Measurements from ENCODE around the gene MAPKBP1. TPM values are rescaled to one million over a fixed set of nuclear protein-coding genes. Genes with fewer than 3 reads are reported as not detected.
A peak's percentile ranks its signal among the peaks of the same experiment; 100 is the strongest.

MAPKBP1 gene
- total and polyA plus RNA-seq, 9 donors: 10.6 to 46.9 (median 38.9) TPM

DNA sequence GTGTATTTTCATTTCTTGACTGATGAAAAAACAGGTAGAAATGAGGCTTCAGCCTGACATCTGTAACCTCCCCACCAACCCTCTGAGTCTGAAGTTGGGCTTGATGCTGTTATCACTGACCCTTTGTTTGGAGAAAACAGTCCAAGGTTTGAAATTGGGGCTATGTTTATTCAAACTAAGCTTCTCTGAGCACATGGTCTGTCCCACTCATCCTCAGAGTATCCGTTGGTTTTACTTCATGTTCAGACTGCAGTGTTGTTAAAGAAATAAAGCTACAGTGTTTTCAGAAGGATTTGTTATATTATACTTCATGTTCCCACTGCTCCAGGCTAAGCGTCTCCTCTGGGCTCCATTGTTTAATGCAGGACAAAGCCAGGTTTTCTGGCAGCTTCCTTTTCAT lies 6.0 kb downstream of the MAPKBP1 start:
- no peak for DNase-seq
- peak overlapping the region in 1 of 2 donors; percentile 39 for H3K27ac ChIP-seq
- WGBS, 3 donors: 4 to 17% (median 13%) methylated on average over 2 of the region's 2 CpGs
- peaks cover 31% of the 10 kb centered on the region for H3K4me1 ChIP-seq (ENCODE audit: insufficient read depth)
- no peaks in the 10 kb centered on the region for H3K36me3 ChIP-seq
- TF ChIP-seq EP300 (IDR thresholded peaks at IDR 0.05): no peak
- H3K9me3 ChIP-seq: no peaks in the 10 kb centered on the region
- no peaks in the 10 kb centered on the region for H3K27me3 ChIP-seq
- intact Hi-C loops (cut with DNase I): no loop called here
- H3K4me3 ChIP-seq: no peak overlapping the region

DNA sequence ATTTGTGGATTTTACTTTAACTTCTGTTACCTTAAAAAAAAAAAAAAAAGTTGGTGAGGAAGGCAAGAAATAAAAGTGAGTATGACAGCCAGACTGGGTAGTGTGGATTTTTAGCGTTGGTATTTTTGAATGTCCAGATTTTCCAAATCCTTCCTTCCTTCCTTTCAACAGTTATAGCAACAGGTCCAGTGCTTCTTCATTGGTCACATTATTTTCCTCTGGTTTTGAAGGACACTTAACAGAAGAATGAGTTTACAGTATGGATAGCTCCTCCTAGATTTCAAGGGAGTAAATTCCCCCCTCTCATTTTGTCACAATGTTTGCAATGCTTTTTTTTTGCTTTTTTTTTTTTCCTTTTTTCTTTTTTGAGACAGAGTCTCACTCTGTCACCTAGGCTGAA lies 6.4 kb downstream of the MAPKBP1 start:
- H3K4me1 ChIP-seq (ENCODE audit: insufficient read depth): peaks cover 27% of the 10 kb centered on the region

DNA sequence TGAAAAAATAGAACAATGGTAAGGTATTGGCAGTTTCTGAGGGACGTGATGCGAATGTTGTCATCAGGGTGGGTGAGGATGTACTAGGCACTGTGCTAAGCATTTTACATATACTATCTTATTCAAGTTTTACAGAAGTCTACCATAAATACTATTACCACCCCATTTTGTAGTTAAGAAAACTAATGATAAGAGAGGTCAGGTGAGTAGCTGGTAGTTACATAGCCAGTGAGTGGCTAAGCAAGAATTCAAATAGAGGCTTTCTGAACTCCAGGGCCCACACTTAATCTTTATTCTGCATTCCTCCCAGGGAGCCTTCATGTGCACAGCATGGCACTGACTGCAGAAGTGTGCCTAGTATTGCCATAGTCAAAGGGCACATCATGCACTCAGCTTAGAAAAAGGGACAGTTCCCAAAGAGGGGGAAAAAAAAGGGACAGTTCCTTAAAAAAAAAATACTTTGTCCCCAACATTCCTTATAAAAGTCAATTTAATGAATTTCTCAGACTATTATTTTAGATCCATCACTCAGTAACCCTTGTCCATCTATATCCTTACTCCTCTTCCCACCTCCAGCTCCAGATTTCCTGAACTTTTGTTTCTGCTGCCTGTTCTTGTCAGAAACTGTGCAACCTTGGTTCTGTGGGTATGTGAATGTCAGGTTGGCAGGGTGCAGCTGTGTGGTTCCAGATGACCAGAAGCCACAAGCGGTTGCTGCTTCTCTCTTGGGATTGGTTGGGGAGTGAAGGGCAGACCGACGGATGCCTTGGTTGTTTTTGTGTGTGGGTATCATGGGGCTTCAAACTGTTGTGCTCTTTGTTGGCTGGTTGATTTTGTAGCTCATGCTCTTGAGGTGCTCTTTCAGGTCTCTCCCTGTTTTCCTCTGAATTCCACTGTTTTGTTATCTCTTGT lies 8.3 kb downstream of the MAPKBP1 start:
- H3K27ac ChIP-seq: no peak overlapping the region
- intact Hi-C loops (cut with DNase I): no loop called here
- DNase-seq: no peak
- H3K4me3 ChIP-seq: no peak overlapping the region
- TF ChIP-seq EP300 (IDR thresholded peaks at IDR 0.05) (no peak), POLR2A (IDR thresholded peaks at IDR 0.05) (no peak)
- TF ChIP-seq, protein P1, sequence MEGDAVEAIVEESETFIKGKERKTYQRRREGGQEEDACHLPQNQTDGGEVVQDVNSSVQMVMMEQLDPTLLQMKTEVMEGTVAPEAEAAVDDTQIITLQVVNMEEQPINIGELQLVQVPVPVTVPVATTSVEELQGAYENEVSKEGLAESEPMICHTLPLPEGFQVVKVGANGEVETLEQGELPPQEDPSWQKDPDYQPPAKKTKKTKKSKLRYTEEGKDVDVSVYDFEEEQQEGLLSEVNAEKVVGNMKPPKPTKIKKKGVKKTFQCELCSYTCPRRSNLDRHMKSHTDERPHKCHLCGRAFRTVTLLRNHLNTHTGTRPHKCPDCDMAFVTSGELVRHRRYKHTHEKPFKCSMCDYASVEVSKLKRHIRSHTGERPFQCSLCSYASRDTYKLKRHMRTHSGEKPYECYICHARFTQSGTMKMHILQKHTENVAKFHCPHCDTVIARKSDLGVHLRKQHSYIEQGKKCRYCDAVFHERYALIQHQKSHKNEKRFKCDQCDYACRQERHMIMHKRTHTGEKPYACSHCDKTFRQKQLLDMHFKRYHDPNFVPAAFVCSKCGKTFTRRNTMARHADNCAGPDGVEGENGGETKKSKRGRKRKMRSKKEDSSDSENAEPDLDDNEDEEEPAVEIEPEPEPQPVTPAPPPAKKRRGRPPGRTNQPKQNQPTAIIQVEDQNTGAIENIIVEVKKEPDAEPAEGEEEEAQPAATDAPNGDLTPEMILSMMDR (IDR thresholded peaks at IDR 0.05): no peak
- H3K4me1 ChIP-seq (ENCODE audit: insufficient read depth): peaks cover 15% of the 10 kb centered on the region
- H3K27me3 ChIP-seq: no peaks in the 10 kb centered on the region
- WGBS, 3 donors: 70 to 89% (median 72%) methylated on average over 5 of the region's 5 CpGs
- H3K9me3 ChIP-seq: no peaks in the 10 kb centered on the region
- H3K36me3 ChIP-seq: no peaks in the 10 kb centered on the region

More for the DNA sequence above, 6.4 kb downstream of the MAPKBP1 start:
- intact Hi-C loops (cut with DNase I): no loop called here
- TF ChIP-seq, protein P1 (IDR thresholded peaks at IDR 0.05): no peak
- TF ChIP-seq EP300 (IDR thresholded peaks at IDR 0.05): no peak
- Histone ChIP-seq H3K36me3 (no peaks in the 10 kb centered on the region), H3K9me3 (no peaks in the 10 kb centered on the region), H3K4me3 (no peak overlapping the region), H3K27me3 (no peaks in the 10 kb centered on the region), H3K27ac (no peak overlapping the region)
- DNase-seq: no peak
- 10 to 19% (median 17%) methylated on average over 1 of the region's 1 CpG for WGBS, 3 donors

DNA sequence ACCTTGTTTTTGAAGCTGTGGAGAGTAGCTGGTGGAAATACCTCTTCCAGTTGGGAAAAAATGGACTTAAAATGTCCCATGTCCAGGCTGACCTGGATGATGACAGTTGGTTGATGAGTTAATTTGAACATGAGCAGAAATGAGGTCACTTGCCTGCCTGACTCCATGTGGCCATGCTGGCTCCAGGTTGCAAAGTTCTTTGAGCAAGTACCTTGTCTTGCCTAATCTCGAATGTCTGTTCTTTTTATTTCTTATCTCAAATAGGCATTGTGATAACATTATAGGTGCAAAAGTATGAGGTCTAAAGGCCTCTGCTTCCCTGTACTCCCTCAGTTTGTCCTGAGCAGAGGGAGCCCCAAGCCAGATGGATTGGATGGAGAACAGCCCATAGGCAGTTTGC lies 9.0 kb downstream of the MAPKBP1 start:
- Histone ChIP-seq H3K4me1 (ENCODE audit: insufficient read depth) (peaks cover 15% of the 10 kb centered on the region), H3K9me3 (no peaks in the 10 kb centered on the region), H3K4me3 (no peak overlapping the region), H3K36me3 (no peaks in the 10 kb centered on the region), H3K27me3 (no peaks in the 10 kb centered on the region), H3K27ac (no peak overlapping the region)
- DNase-seq: no peak
- 46 to 74% (median 67%) methylated on average over 1 of the region's 1 CpG for WGBS, 3 donors
- intact Hi-C loops (cut with DNase I): no loop called here
- no peak for TF ChIP-seq POLR2A (IDR thresholded peaks at IDR 0.05)
- no peak for TF ChIP-seq EP300 (IDR thresholded peaks at IDR 0.05)
- TF ChIP-seq, protein P1 (IDR thresholded peaks at IDR 0.05): no peak

DNA sequence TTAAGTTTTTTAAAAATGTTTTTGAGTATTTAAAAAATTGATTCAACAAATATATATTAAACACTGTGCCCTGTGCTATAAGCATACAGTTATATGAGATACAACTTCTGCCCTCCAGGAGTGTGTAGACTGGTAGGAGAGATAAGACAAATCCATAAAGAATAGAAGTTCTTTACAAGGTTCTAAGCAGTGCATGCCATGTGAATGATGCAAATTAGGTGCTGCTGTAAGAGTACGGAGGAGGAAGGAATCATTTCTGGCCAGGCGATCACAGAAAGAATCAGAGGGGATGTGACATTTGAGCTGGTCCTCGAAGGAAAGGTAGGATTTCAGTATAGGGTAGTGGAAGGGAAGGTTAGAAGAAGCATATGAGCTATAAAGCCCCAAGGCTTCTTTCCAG lies 14.0 kb downstream of the MAPKBP1 start:
- no peak for DNase-seq
- H3K27me3 ChIP-seq: no peaks in the 10 kb centered on the region
- no peak overlapping the region for H3K27ac ChIP-seq
- no peak overlapping the region for H3K4me3 ChIP-seq
- intact Hi-C loops (cut with DNase I): no loop called here
- no peaks in the 10 kb centered on the region for H3K9me3 ChIP-seq
- no peaks in the 10 kb centered on the region for H3K36me3 ChIP-seq
- WGBS, 3 donors: 86 to 89% (median 87%) methylated on average over 3 of the region's 3 CpGs
- H3K4me1 ChIP-seq (ENCODE audit: insufficient read depth): peaks cover 21% of the 10 kb centered on the region
- TF ChIP-seq, protein P1 (IDR thresholded peaks at IDR 0.05): no peak
- TF ChIP-seq EP300 (IDR thresholded peaks at IDR 0.05) (no peak), POLR2A (IDR thresholded peaks at IDR 0.05) (no peak)
